Esophagus muscularis mucosa (tissue), 4 donors: ENCODE results near the gene DAB2IP. TPM values are rescaled to one million over a fixed set of nuclear protein-coding genes. Genes with fewer than 3 reads are reported as not detected.

Experiments
- DNase-seq: peaks from one replicate; pipeline ENCODE4 v3.0.0-alpha.2; 2017; ENCODE audit errors: extremely low spot score
- H3K27ac ChIP-seq, 4 donors: fragments of 200-600 bp; sonication (generic); replicated peaks in 1 of 4; 1 replicate in 3 of 4; 2 replicates in 1 of 4; pipeline ENCODE4 v1.5.1; 2016 to 2019; ENCODE audit warnings: mild to moderate bottlenecking in 1 of 4
- H3K27me3 ChIP-seq, 4 donors: fragments of 200-600 bp; sonication (generic); one replicate each; pipeline versions ENCODE4 v1.5.1 to v1.6.0; 2016 to 2019
- H3K36me3 ChIP-seq, 4 donors: fragments of 200-600 bp; sonication (generic); one replicate each; pipeline ENCODE4 v1.5.1; 2016 to 2019
- H3K4me1 ChIP-seq, 4 donors: fragments of 200-600 bp; sonication (generic); one replicate each; pipeline ENCODE4 v1.5.1; 2016 to 2019
- H3K4me3 ChIP-seq, 4 donors: fragments of 200-600 bp; sonication (generic); 1 replicate in 2 of 4; 2 replicates in 2 of 4; pipeline ENCODE4 v1.5.1; 2016 to 2019; ENCODE audit warnings: mild to moderate bottlenecking in 4 of 4, moderate library complexity in 1 of 4
- H3K9me3 ChIP-seq, 4 donors: fragments of 200-600 bp; sonication (generic); 1 replicate in 3 of 4; 2 replicates in 1 of 4; pipeline ENCODE4 v1.5.1; 2016 to 2019
- EP300 ChIP-seq: sonication (generic); formaldehyde crosslinking; IDR thresholded peaks from one replicate; pipeline ENCODE4 v1.6.1; 2017; ENCODE audit warnings: antibody characterized with exemption
- POLR2A ChIP-seq: fragments of 450-650 bp; IDR thresholded peaks from one replicate; pipeline ENCODE4 v1.6.1; 2017; ENCODE audit warnings: antibody characterized with exemption, moderate library complexity, mild to moderate bottlenecking, low read depth
- POLR2AphosphoS5 ChIP-seq, 2 donors: sonication (generic); formaldehyde crosslinking; IDR thresholded peaks; one replicate each; pipeline ENCODE4 v1.6.1; 2017; ENCODE audit warnings: antibody characterized with exemption in 2 of 2
- WGBS: methylation state at CpG from one replicate; pipeline ENCODE4 v1.1.5; 2018; 5-methylcytosine and 5-hydroxymethylcytosine counted together
- intact Hi-C: fragments of 100-400 bp; cut with DNase I; formaldehyde crosslinking; loops from one replicate; pipeline ENCODE4 v1.15.1; 2023
- total RNA-seq, 4 donors: library from RNA; depleted of rRNA; stranded (reverse); fragments of >200 nt; gene quantifications; one replicate each; pipeline versions ENCODE4 v1.1.0 to v1.2.1, GENCODE V29; 2016
- TF ChIP-seq, protein P1 (sequence below), 3 experiments: fragments of 200-600 bp in 2 of 3; fragments of 450-650 bp in 1 of 3; sonication (generic) in 2 of 3; IDR thresholded peaks; one replicate each; pipeline ENCODE4 v1.5.1; 2017 to 2019; ENCODE audit warnings: antibody characterized with exemption in 3 of 3, mild to moderate bottlenecking in 2 of 3, moderate library complexity in 1 of 3

Gene DAB2IP
- total RNA-seq, 4 donors from 2014 or later: 41.7 to 102 (median 62.4) TPM

DNA sequence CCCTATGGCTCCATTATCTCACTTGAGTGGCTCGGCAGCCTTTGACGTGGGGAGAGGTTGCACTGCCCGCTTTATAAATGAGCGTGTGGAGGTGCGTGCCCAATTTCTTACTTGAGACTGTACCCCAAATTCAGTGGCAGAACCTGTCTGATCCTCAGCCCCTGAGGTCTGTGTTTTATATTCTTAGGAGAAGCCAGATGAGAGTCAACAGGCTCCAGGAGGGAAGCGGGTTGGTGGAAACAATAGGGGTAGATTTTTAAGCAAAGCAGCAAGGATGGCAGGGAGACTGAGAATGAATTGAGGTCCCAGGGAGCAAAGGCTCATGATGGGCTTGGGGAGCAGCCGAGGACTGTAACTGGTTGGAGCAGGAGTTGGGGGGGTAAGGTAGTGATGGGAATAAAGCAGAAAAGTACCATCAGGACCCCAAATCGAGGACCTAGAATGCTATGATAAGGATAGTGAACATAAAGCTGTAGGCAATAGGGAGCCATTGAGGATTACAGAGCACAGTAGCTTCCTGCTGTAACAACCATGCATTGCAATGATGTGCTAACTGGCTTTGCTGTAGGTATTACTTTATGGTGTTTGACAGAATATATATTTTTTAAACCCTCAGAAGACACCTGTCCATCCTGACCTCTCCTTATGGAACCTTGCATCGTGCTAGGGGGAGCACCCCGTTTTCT, 43.1 kb upstream of the DAB2IP start:
- H3K4me3 ChIP-seq: peak overlapping the region in 3 of 4 donors; percentile 12 to 31 (median 20)
- H3K9me3 ChIP-seq: no peaks in the 10 kb centered on the region
- DNase-seq: no peak
- no peaks in the 10 kb centered on the region for H3K27me3 ChIP-seq
- peaks cover 84 to 100% (median 90%) of the 10 kb centered on the region in 4 donors for H3K4me1 ChIP-seq
- TF ChIP-seq POLR2A: no peak
- no peak for TF ChIP-seq POLR2AphosphoS5 (IDR thresholded peaks at IDR 0.05)
- TF ChIP-seq, protein P1, sequence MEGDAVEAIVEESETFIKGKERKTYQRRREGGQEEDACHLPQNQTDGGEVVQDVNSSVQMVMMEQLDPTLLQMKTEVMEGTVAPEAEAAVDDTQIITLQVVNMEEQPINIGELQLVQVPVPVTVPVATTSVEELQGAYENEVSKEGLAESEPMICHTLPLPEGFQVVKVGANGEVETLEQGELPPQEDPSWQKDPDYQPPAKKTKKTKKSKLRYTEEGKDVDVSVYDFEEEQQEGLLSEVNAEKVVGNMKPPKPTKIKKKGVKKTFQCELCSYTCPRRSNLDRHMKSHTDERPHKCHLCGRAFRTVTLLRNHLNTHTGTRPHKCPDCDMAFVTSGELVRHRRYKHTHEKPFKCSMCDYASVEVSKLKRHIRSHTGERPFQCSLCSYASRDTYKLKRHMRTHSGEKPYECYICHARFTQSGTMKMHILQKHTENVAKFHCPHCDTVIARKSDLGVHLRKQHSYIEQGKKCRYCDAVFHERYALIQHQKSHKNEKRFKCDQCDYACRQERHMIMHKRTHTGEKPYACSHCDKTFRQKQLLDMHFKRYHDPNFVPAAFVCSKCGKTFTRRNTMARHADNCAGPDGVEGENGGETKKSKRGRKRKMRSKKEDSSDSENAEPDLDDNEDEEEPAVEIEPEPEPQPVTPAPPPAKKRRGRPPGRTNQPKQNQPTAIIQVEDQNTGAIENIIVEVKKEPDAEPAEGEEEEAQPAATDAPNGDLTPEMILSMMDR (IDR thresholded peaks at IDR 0.05): no peak
- TF ChIP-seq EP300: no peak
- whole genome bisulfite sequencing: 65% methylated on average over 10 of the region's 10 CpGs
- intact Hi-C loops: no loop called here
- peak overlapping the region; percentile 69 to 79 (median 72) for H3K27ac ChIP-seq
- H3K36me3 ChIP-seq: no peaks in the 10 kb centered on the region

DNA sequence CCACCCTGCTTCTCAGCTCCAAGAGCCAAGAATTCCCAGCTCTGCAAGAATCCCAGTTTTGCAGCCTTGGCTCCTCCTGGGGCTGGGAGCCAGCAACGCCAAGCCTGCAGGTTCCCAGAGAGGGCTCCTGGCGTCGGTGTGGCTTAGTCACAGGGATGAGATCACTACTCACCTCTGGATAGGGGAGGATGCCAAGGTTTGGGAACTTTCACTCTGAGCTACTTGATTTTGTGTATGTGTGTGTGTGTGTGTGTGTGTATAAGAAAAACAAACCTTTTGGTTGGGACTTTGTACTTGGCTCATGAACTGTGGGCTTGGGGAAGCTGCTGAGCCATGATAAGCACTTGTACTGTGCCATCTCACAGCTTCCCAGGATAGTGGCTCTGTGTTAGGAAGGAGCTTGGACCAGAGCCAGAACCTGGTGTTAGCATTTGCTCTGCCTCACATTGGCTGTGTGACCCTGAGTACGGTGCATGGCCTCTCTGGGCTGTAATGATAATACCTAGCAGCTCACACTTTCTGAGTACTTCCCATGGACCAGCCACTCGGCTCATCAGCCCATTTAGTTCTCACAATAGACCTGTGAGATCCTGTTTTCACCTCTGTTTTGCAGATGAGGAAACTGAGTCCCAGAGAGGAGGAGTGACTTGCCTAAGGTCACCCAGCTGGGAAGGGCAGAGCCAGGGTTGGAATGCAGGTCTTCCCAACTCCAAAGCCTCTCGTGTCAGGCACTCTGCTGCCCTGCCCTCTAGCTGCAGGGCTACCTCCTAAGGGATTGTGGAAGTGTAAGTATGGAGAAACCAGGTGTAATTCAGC, 41.4 kb upstream of the DAB2IP start:
- WGBS: 40% methylated on average over 6 of the region's 6 CpGs
- peak overlapping the region; percentile 64 to 79 (median 69) for H3K27ac ChIP-seq
- peaks cover 75 to 90% (median 81%) of the 10 kb centered on the region in 4 donors for H3K4me1 ChIP-seq
- no peaks in the 10 kb centered on the region for H3K36me3 ChIP-seq
- DNase-seq: no peak
- intact Hi-C loops: no loop called here
- TF ChIP-seq POLR2AphosphoS5 (IDR thresholded peaks at IDR 0.05): peak; percentile 53 to 72
- TF ChIP-seq, protein P1 (IDR thresholded peaks at IDR 0.05): peak in 1 of 3 experiments; percentile 15
- no peak for TF ChIP-seq EP300
- TF ChIP-seq POLR2A: no peak
- no peaks in the 10 kb centered on the region for H3K27me3 ChIP-seq
- H3K9me3 ChIP-seq: no peaks in the 10 kb centered on the region
- H3K4me3 ChIP-seq: no peak overlapping the region

DNA sequence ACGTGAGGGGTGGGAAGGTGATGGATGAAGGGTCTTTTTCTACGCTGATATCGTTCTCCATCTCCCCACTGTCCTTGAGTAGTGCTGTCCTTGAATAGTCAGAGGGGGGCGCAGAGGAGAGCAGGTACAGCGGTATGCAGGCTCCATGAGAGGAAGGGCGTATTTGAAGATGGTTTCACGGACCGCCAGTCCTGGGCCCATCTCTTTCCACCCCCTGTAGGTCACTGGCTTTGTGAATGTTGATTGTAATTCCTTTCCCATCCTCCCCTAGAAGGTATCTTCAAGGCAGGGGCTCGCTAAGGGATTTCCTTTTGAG, 40.8 kb upstream of the DAB2IP start:
- H3K4me1 ChIP-seq: peaks cover 72 to 84% (median 77%) of the 10 kb centered on the region in 4 donors
- H3K27ac ChIP-seq: peak overlapping the region; percentile 64 to 79 (median 69)
- DNase-seq: no peak
- TF ChIP-seq, protein P1 (IDR thresholded peaks at IDR 0.05): no peak
- TF ChIP-seq EP300 (no peak), POLR2A (no peak), POLR2AphosphoS5 (IDR thresholded peaks at IDR 0.05) (no peak)
- no peak overlapping the region for H3K4me3 ChIP-seq
- no peaks in the 10 kb centered on the region for H3K36me3 ChIP-seq
- H3K9me3 ChIP-seq: no peaks in the 10 kb centered on the region
- intact Hi-C loops: no loop called here
- H3K27me3 ChIP-seq: no peaks in the 10 kb centered on the region
- 86% methylated on average over 9 of the region's 9 CpGs for WGBS

DNA sequence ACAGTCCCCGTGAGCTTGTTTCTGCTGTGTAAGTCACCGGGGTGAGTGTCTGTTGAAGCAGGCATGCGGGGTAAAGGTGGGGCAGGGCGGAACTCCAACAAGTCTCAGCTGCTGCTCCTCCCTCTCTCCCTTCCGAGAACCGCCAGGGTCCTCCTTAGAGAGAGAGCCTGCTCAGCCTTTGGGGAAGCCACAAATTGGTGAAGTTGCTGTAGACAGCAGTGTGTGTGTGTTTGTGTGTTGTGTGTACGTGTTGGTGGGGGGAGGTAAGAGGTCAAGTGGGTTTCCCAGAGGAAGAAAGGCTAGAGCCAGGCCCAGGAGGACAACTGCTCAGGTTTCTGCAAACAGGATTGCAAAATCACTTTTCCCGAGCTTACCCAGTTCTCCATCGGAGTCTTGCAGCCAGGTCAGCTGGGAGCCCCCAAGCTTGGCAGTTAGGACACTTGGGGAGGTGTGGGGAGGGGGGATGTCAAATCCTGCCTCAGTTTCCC, 38.9 kb upstream of the DAB2IP start:
- Histone ChIP-seq H3K36me3 (no peaks in the 10 kb centered on the region), H3K27ac (peak overlapping the region; percentile 57 to 79 (median 61)), H3K4me3 (no peak overlapping the region), H3K4me1 (peaks cover 56 to 74% (median 69%) of the 10 kb centered on the region in 4 donors), H3K27me3 (no peaks in the 10 kb centered on the region), H3K9me3 (no peaks in the 10 kb centered on the region)
- WGBS: 25% methylated on average over 9 of the region's 9 CpGs
- no peak for TF ChIP-seq EP300
- TF ChIP-seq POLR2A: no peak
- TF ChIP-seq, protein P1 (IDR thresholded peaks at IDR 0.05): no peak
- peak in 1 of 2 donors; percentile 9 for TF ChIP-seq POLR2AphosphoS5 (IDR thresholded peaks at IDR 0.05)
- intact Hi-C loops: no loop called here
- no peak for DNase-seq
